ENCODE measurements around the gene ANKFY1.
A peak's percentile ranks its signal among the peaks of the same experiment; 100 is the strongest.
"Not testable (repeated sequence)": the region's sequence is repeated elsewhere in the genome, so short reads cannot be mapped to it uniquely, and the experiment has no call there.

ANKFY1 gene

DNA sequence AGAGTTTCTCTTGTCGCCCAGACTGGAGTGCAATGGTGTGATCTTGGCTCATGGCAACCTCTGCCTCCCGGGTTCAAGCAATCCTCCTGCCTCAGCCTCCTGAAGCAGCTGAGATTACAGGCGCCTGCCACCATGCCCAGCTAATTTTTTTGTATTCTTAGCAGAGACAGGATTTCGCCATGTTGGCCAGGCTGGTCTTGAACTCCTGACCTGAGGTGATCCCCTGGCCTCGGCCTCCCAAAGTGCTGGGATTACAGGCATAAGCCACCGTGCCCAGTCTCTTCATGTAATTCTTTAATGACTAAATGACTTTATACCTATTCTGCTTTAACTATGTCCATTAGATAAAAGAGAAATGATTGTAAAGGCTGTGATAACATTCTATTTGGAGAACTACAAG lies 8.5 kb downstream of the ANKFY1 start:
- not testable (repeated sequence) for H2BK120ac ChIP-seq (ENCODE audit: low read depth, low read length); H3K36me3 ChIP-seq (ENCODE audit: control insufficient read depth, insufficient read depth, low read length); H4K8ac ChIP-seq (ENCODE audit: low read depth, low read length); H3K4me3 ChIP-seq (ENCODE audit: low read length); H3K27me3 ChIP-seq (ENCODE audit: insufficient read depth, low read length, poor library complexity); H2AK5ac ChIP-seq (ENCODE audit: low read length); H3K4ac ChIP-seq (ENCODE audit: low read depth, low read length); DNase-seq; H2BK5ac ChIP-seq (ENCODE audit: low read length); H3K56ac ChIP-seq (ENCODE audit: low read length); H4K5ac ChIP-seq (ENCODE audit: low read length); H3K27ac ChIP-seq (ENCODE audit: low read depth, low read length); H3K4me2 ChIP-seq (ENCODE audit: low read length); H3K23ac ChIP-seq (ENCODE audit: low read length); H2BK15ac ChIP-seq (replicated peaks; ENCODE audit: low read depth); H3K4me1 ChIP-seq (ENCODE audit: control insufficient read depth, low read depth, low read length); H3K9ac ChIP-seq (ENCODE audit: low read length); H3K18ac ChIP-seq (ENCODE audit: low read length)
- peaks cover 27% of the 10 kb centered on the region for H3K79me1 ChIP-seq (ENCODE audit: low read length)
- H3K79me2 ChIP-seq (ENCODE audit: control insufficient read depth, insufficient read depth, low read length) = peaks cover 49% of the 10 kb centered on the region
- WGBS (ENCODE audit: extremely low coverage, insufficient coverage, low lambda C conversion rate) = no CpG with 5 or more reads among the region's 6 CpGs

DNA sequence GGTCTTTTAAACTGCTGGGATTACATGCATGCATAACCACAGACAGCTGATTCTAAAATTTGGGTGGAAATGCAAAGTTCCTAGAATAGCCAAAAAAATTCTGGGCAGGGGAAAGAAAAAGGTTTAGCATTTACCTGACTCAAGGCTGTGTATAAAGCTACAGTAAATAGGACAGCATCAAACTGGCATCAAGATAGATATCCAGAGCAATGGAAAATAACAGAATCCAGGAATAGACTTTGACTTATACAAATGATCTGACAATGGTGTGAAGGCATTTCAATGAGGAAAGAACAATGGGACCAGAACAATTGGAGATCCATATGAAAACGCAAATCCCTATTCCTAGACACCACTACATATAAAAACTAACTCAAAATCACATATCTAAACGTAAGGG lies 12.9 kb downstream of the ANKFY1 start:
- Histone ChIP-seq H3K23ac (ENCODE audit: low read length) (no peak overlapping the region), H3K4me2 (ENCODE audit: low read length) (no peak overlapping the region), H4K8ac (ENCODE audit: low read depth, low read length) (no peak overlapping the region), H3K18ac (ENCODE audit: low read length) (no peak overlapping the region), H3K56ac (ENCODE audit: low read length) (no peak overlapping the region), H3K36me3 (ENCODE audit: control insufficient read depth, insufficient read depth, low read length) (no peaks in the 10 kb centered on the region), H3K27me3 (ENCODE audit: insufficient read depth, low read length, poor library complexity) (no peaks in the 10 kb centered on the region), H3K4me1 (ENCODE audit: control insufficient read depth, low read depth, low read length) (peaks cover 6% of the 10 kb centered on the region), H3K4ac (ENCODE audit: low read depth, low read length) (no peak overlapping the region), H2BK5ac (ENCODE audit: low read length) (no peak overlapping the region), H2BK15ac (replicated peaks; ENCODE audit: low read depth) (no peak overlapping the region), H3K79me1 (ENCODE audit: low read length) (peaks cover 21% of the 10 kb centered on the region), H3K9ac (ENCODE audit: low read length) (no peak overlapping the region), H3K79me2 (ENCODE audit: control insufficient read depth, insufficient read depth, low read length) (peaks cover 49% of the 10 kb centered on the region), H3K27ac (ENCODE audit: low read depth, low read length) (no peak overlapping the region), H2AK5ac (ENCODE audit: low read length) (no peak overlapping the region), H3K4me3 (ENCODE audit: low read length) (no peak overlapping the region), H2BK120ac (ENCODE audit: low read depth, low read length) (no peak overlapping the region), H4K5ac (ENCODE audit: low read length) (no peak overlapping the region)
- no CpG with 5 or more reads among the region's 2 CpGs for WGBS (ENCODE audit: extremely low coverage, insufficient coverage, low lambda C conversion rate)
- DNase-seq = no peak

DNA sequence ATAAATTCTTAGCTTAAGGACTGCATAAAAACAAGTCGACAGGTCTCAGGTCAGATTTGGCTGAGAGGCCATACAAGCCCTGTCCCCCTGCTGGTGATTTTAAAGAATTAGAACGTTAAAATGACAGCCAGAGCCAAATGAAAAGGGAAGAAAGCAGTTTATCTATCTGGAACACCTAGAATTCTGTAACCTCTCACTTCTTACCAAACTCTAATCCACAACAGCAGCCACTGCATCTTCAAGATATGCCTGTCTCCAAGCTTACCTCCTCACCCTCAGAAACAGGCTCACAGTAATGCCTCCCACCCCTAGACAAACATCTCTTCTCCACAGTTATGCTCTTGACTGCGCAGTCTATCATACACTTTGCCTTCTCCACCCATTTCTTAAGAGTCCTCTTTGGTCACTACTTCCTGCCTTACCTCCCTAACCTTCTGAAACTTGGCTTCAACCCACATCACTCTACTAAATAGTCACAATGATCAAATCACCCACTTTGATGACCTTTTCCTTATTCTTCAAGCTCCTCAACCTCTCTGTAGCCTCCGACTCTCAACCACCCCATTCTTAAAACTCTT lies 14.2 kb downstream of the ANKFY1 start:
- H3K27me3 ChIP-seq (ENCODE audit: insufficient read depth, low read length, poor library complexity) = no peaks in the 10 kb centered on the region
- H2AK5ac ChIP-seq (ENCODE audit: low read length) = no peak overlapping the region
- H3K4me2 ChIP-seq (ENCODE audit: low read length) = no peak overlapping the region
- H3K27ac ChIP-seq (ENCODE audit: low read depth, low read length) = no peak overlapping the region
- no peak overlapping the region for H4K8ac ChIP-seq (ENCODE audit: low read depth, low read length)
- no peak overlapping the region for H3K23ac ChIP-seq (ENCODE audit: low read length)
- peaks cover 27% of the 10 kb centered on the region for H3K79me1 ChIP-seq (ENCODE audit: low read length)
- no peak overlapping the region for H2BK120ac ChIP-seq (ENCODE audit: low read depth, low read length)
- H2BK15ac ChIP-seq (replicated peaks; ENCODE audit: low read depth) = no peak overlapping the region
- H3K9ac ChIP-seq (ENCODE audit: low read length) = no peak overlapping the region
- no peak overlapping the region for H4K5ac ChIP-seq (ENCODE audit: low read length)
- no peak overlapping the region for H3K4ac ChIP-seq (ENCODE audit: low read depth, low read length)
- no peak overlapping the region for H2BK5ac ChIP-seq (ENCODE audit: low read length)
- H3K56ac ChIP-seq (ENCODE audit: low read length) = no peak overlapping the region
- DNase-seq = peak; percentile 58
- H3K4me3 ChIP-seq (ENCODE audit: low read length) = no peak overlapping the region
- no peaks in the 10 kb centered on the region for H3K36me3 ChIP-seq (ENCODE audit: control insufficient read depth, insufficient read depth, low read length)
- H3K79me2 ChIP-seq (ENCODE audit: control insufficient read depth, insufficient read depth, low read length) = peaks cover 56% of the 10 kb centered on the region
- H3K18ac ChIP-seq (ENCODE audit: low read length) = no peak overlapping the region
- WGBS (ENCODE audit: extremely low coverage, insufficient coverage, low lambda C conversion rate) = no CpG with 5 or more reads among the region's 4 CpGs
- H3K4me1 ChIP-seq (ENCODE audit: control insufficient read depth, low read depth, low read length) = peaks cover 6% of the 10 kb centered on the region

DNA sequence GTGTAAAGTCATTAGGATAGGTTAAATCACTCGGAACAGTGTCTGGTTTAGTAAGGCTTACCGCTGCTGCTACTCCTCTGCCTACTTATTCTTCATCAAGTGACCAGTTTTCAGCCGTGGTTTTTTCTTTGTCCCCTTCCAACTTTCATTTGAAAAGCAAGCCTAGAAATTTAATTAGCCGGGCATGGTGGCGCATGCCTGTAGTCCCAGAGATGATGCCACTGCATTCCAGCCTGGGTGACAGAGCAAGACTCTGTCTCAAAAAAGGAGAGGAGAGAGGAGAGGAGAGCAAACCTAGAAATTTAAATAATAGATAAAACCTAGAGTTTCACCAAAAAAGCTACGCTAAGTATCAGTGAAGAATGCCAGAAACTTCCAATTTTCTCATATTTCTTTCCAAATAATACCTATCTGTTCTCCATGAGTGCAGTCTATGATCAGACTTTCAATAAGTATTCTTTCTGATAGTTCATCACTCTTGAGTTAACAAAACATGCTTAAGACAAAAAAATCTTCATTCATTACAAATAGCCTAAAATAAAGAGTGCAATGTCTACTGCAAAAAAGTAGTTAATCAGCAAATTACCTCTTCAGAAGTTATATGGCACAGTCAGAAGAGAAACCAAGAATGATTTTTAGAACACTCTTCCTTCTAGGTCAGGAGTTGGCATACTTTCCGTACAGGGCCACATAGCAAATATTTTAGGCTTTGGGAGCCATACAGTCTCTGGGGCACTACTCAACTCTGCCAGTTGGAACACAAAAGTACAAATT lies 15.1 kb downstream of the ANKFY1 start:
- H4K5ac ChIP-seq (ENCODE audit: low read length) = no peak overlapping the region
- no peak overlapping the region for H2AK5ac ChIP-seq (ENCODE audit: low read length)
- no peak overlapping the region for H3K27ac ChIP-seq (ENCODE audit: low read depth, low read length)
- no peak overlapping the region for H2BK15ac ChIP-seq (replicated peaks; ENCODE audit: low read depth)
- no peak overlapping the region for H3K56ac ChIP-seq (ENCODE audit: low read length)
- no peak overlapping the region for H3K4ac ChIP-seq (ENCODE audit: low read depth, low read length)
- no peaks in the 10 kb centered on the region for H3K36me3 ChIP-seq (ENCODE audit: control insufficient read depth, insufficient read depth, low read length)
- no peak overlapping the region for H3K23ac ChIP-seq (ENCODE audit: low read length)
- H3K79me1 ChIP-seq (ENCODE audit: low read length) = peaks cover 27% of the 10 kb centered on the region
- H3K79me2 ChIP-seq (ENCODE audit: control insufficient read depth, insufficient read depth, low read length) = peaks cover 55% of the 10 kb centered on the region
- H3K4me2 ChIP-seq (ENCODE audit: low read length) = no peak overlapping the region
- no peak for DNase-seq
- H2BK120ac ChIP-seq (ENCODE audit: low read depth, low read length) = no peak overlapping the region
- H3K27me3 ChIP-seq (ENCODE audit: insufficient read depth, low read length, poor library complexity) = no peaks in the 10 kb centered on the region
- no peak overlapping the region for H3K9ac ChIP-seq (ENCODE audit: low read length)
- H3K18ac ChIP-seq (ENCODE audit: low read length) = no peak overlapping the region
- no peak overlapping the region for H4K8ac ChIP-seq (ENCODE audit: low read depth, low read length)
- WGBS (ENCODE audit: extremely low coverage, insufficient coverage, low lambda C conversion rate) = no CpG with 5 or more reads among the region's 7 CpGs
- no peak overlapping the region for H2BK5ac ChIP-seq (ENCODE audit: low read length)
- H3K4me3 ChIP-seq (ENCODE audit: low read length) = no peak overlapping the region
- H3K4me1 ChIP-seq (ENCODE audit: control insufficient read depth, low read depth, low read length) = peaks cover 6% of the 10 kb centered on the region

DNA sequence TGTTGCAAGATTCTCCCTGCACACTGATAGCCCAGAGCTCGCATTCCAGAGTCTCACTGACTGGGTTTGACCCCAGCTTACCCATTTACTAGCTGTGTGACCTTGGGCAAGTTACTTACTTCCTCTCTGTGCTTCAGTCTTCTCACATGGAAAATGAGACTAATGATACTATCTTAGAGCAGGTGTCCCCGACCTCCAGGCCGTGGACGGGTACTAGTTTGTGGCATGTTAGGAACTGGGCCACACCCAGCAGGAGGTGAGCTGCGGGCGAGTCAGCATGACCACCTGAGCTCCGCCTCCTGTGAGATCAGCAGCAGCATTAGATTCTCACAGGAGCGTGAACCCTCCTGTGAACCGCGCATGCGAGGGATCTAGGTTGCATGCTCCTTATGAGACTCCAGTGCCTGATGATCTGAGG lies 15.8 kb downstream of the ANKFY1 start:
- H3K9ac ChIP-seq (ENCODE audit: low read length) = no peak overlapping the region
- H3K4ac ChIP-seq (ENCODE audit: low read depth, low read length) = no peak overlapping the region
- no peak overlapping the region for H3K27ac ChIP-seq (ENCODE audit: low read depth, low read length)
- H3K23ac ChIP-seq (ENCODE audit: low read length) = no peak overlapping the region
- peak; percentile 69 for DNase-seq
- H3K79me1 ChIP-seq (ENCODE audit: low read length) = peaks cover 29% of the 10 kb centered on the region
- no peaks in the 10 kb centered on the region for H3K27me3 ChIP-seq (ENCODE audit: insufficient read depth, low read length, poor library complexity)
- H4K8ac ChIP-seq (ENCODE audit: low read depth, low read length) = no peak overlapping the region
- H3K79me2 ChIP-seq (ENCODE audit: control insufficient read depth, insufficient read depth, low read length) = peaks cover 51% of the 10 kb centered on the region
- H2BK5ac ChIP-seq (ENCODE audit: low read length) = no peak overlapping the region
- no peak overlapping the region for H2AK5ac ChIP-seq (ENCODE audit: low read length)
- H3K4me3 ChIP-seq (ENCODE audit: low read length) = no peak overlapping the region
- H3K36me3 ChIP-seq (ENCODE audit: control insufficient read depth, insufficient read depth, low read length) = no peaks in the 10 kb centered on the region
- H2BK15ac ChIP-seq (replicated peaks; ENCODE audit: low read depth) = no peak overlapping the region
- H3K4me2 ChIP-seq (ENCODE audit: low read length) = no peak overlapping the region
- no peak overlapping the region for H3K56ac ChIP-seq (ENCODE audit: low read length)
- no peak overlapping the region for H4K5ac ChIP-seq (ENCODE audit: low read length)
- no peak overlapping the region for H3K18ac ChIP-seq (ENCODE audit: low read length)
- no CpG with 5 or more reads among the region's 11 CpGs for WGBS (ENCODE audit: extremely low coverage, insufficient coverage, low lambda C conversion rate)
- H2BK120ac ChIP-seq (ENCODE audit: low read depth, low read length) = no peak overlapping the region
- H3K4me1 ChIP-seq (ENCODE audit: control insufficient read depth, low read depth, low read length) = peaks cover 6% of the 10 kb centered on the region
